ENCODE measurements around the gene TTC31.

- TF ChIP-seq CTCF (IDR thresholded peaks at IDR 0.05) = no peak
- no peak for TF ChIP-seq POLR2A (IDR thresholded peaks at IDR 0.05)
Observed at GRCh38 chr2:74527741-74528140, 44.9 kb downstream of the TTC31 start.
